ENCODE results near the gene NAMPT.

Gene NAMPT

DNA sequence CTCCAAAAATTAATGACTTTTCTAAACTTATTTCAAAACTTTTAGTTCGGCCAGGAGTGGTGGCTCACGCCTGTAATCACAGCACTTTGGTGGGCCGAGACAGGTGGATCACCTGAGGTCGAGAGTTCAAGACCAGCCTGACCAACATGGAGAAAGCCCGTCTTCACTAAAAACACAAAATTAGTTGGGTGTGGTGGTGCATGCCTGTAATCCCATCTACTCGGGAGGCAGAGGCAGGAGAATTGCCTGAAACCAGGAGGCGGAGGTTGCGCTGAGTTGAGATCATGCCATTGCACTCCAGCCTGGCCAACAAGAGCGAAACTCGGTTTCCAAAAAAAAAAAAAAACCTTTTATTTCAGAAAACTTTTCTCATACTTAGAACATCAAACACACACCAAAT is 8.3 kb downstream of the NAMPT start:
- Histone ChIP-seq H3K36me3 (ENCODE audit: control insufficient read depth, insufficient read depth, low read length) (no peaks in the 10 kb centered on the region; the same call in 1 of the 2 replicates), H3K27me3 (ENCODE audit: control insufficient read depth, insufficient read depth, low read length) (no peaks in the 10 kb centered on the region), H3K4me3 (ENCODE audit: low read length) (no peak overlapping the region), H3K9me3 (ENCODE audit: control insufficient read depth, insufficient read depth, low read length) (no peaks in the 10 kb centered on the region), H3K27ac (ENCODE audit: low read length) (no peak overlapping the region), H3K4me1 (ENCODE audit: control insufficient read depth, insufficient read depth, low read length) (no peaks in the 10 kb centered on the region)
- WGBS (ENCODE audit: insufficient coverage, insufficient read length): no CpG with 5 or more reads among the region's 10 CpGs
- no peak for DNase-seq (ENCODE audit: low read depth, low spot score)

DNA sequence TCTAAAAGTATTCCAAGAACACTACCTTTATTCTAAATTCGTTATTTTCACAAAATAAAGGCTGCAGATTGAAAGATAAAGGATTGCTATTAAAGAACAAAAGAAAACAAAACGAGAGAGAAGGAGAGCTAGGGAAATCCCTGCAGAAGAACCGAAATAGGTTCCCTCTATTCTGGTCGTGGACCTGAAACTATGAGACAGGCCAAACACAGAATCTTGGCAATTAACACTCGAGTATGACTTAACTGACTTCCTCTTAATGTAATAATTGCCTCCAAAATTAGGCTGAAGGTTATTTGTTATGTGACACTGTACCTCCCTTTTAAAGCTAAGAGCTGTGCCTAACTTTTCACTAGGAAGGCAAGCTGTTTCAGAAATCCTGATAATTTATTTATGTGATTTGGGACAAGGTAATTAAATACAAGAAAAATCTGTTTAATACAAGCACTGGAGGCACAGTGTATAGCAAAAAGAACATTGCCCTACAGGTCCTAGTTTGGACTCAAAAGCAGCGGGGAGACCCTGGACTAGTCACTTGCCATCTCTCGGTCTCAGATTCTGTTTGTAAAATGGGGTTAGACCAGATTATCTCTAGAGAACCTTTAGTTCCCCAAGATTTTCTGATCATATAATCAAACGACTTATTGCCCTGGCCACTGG is 11.6 kb downstream of the NAMPT start:
- Histone ChIP-seq H3K9me3 (ENCODE audit: control insufficient read depth, insufficient read depth, low read length) (no peaks in the 10 kb centered on the region), H3K4me1 (ENCODE audit: control insufficient read depth, insufficient read depth, low read length) (no peaks in the 10 kb centered on the region), H3K36me3 (ENCODE audit: control insufficient read depth, insufficient read depth, low read length) (peaks cover 3% of the 10 kb centered on the region; the same call in 1 of the 2 replicates), H3K4me3 (ENCODE audit: low read length) (no peak overlapping the region), H3K27ac (ENCODE audit: low read length) (no peak overlapping the region), H3K27me3 (ENCODE audit: control insufficient read depth, insufficient read depth, low read length) (no peaks in the 10 kb centered on the region)
- no peak for DNase-seq (ENCODE audit: low read depth, low spot score)
- no CpG with 5 or more reads among the region's 8 CpGs for WGBS (ENCODE audit: insufficient coverage, insufficient read length)

DNA sequence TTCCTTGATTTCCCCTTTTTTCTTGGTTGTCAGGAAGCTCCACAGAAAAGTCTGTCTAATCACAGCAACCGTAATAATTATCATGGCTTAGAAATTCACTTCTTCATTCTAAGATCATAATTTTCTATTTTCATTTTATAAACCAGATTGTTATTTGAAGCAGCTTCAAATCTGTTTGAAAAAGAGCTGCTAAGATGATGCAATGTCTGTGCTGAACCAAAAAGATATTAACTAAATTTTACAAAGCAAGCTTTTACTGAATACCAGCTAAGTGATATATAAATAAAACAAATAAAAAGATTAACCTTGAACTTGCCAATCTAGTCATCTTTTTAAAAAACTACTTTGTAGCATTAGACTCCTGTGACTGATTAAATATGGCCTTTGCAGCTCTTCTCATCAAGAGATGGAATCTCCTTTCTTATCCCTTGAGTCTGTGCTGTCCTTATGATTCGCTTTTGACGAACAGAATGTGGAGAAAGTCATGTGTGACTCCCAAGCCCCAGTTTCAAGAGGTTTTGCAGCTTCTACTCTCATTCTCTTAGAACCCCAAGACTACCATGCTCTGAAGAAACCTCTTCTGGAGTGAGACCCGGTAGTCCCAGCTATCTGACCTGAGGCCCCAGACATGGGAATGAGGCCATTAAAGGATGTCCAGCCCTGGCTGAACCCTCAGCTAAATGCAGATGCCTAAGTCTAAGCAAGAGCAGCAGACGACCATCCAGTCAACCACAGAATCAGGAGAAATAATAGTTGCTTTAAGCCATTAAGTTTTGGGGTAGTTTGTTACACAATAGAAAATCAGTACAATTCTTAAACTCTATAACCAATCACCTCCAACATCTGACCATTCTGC is 14.4 kb downstream of the NAMPT start:
- DNase-seq (ENCODE audit: low read depth, low spot score): no peak
- WGBS (ENCODE audit: insufficient coverage, insufficient read length): no CpG with 5 or more reads among the region's 5 CpGs
- Histone ChIP-seq H3K36me3 (ENCODE audit: control insufficient read depth, insufficient read depth, low read length) (peaks cover 3% of the 10 kb centered on the region; the same call in 1 of the 2 replicates), H3K9me3 (ENCODE audit: control insufficient read depth, insufficient read depth, low read length) (no peaks in the 10 kb centered on the region), H3K4me1 (ENCODE audit: control insufficient read depth, insufficient read depth, low read length) (no peaks in the 10 kb centered on the region), H3K4me3 (ENCODE audit: low read length) (no peak overlapping the region), H3K27me3 (ENCODE audit: control insufficient read depth, insufficient read depth, low read length) (no peaks in the 10 kb centered on the region), H3K27ac (ENCODE audit: low read length) (no peak overlapping the region)

DNA sequence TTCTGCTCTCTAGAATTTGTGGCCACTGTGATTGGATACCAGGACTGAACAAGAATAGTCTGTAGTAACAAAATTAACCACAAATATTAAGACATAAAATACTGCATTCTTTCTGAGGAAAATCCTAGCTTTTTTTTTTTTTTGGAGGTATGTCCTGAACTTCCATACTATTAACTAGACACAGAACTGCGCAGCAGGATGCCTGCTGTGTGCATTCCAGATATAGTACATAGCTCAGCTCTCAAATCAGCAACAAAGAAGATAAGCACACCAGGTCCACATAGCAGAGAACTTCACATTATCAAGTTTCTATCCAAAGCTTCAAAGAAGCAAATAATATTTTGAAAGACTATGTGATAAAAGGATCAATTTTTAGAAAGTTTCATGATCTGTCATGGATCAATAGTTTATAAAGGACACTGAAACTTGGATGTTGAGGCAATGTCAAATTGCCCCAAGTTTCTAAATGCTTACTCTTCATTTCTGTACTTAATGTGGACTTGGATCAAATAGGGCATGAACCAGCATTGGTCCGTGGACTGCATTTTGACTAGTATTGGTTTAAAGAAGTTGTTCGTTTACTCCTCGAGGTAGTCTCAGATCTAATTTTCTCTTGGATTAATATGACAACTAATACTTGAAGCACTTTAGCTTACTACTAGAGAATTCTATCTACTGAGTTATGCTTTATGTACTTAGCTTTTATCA is 15.4 kb downstream of the NAMPT start:
- no CpG with 5 or more reads among the region's 4 CpGs for WGBS (ENCODE audit: insufficient coverage, insufficient read length)
- no peak for DNase-seq (ENCODE audit: low read depth, low spot score)
- H3K27me3 ChIP-seq (ENCODE audit: control insufficient read depth, insufficient read depth, low read length): no peaks in the 10 kb centered on the region
- H3K27ac ChIP-seq (ENCODE audit: low read length): no peak overlapping the region
- H3K4me3 ChIP-seq (ENCODE audit: low read length): no peak overlapping the region
- peaks cover 3% of the 10 kb centered on the region; the same call in 1 of the 2 replicates for H3K36me3 ChIP-seq (ENCODE audit: control insufficient read depth, insufficient read depth, low read length)
- no peaks in the 10 kb centered on the region for H3K9me3 ChIP-seq (ENCODE audit: control insufficient read depth, insufficient read depth, low read length)
- H3K4me1 ChIP-seq (ENCODE audit: control insufficient read depth, insufficient read depth, low read length): no peaks in the 10 kb centered on the region

DNA sequence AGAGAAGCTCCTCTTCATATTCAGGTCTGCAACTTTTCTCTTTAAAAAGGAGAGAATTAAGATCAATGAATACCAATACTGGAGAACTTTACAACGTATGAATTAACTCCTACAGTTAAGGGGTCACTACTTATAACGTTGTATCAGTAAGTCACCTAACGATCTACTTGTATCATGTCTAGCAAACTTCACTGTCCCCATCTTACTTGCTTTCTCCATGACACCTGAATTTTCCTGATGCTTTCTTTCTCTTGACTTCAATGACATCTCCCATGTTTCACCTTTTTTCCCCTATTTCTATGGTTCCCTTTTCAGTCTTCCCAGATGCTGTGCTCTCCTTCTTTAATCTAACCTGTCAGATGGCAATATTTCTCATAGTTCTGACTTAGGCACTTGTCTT is 19.6 kb downstream of the NAMPT start:
- no peak for DNase-seq (ENCODE audit: low read depth, low spot score)
- Histone ChIP-seq H3K27me3 (ENCODE audit: control insufficient read depth, insufficient read depth, low read length) (no peaks in the 10 kb centered on the region), H3K4me3 (ENCODE audit: low read length) (no peak overlapping the region), H3K27ac (ENCODE audit: low read length) (no peak overlapping the region), H3K4me1 (ENCODE audit: control insufficient read depth, insufficient read depth, low read length) (no peaks in the 10 kb centered on the region), H3K36me3 (ENCODE audit: control insufficient read depth, insufficient read depth, low read length) (no peaks in the 10 kb centered on the region; the same call in 1 of the 2 replicates), H3K9me3 (ENCODE audit: control insufficient read depth, insufficient read depth, low read length) (no peaks in the 10 kb centered on the region)
- WGBS (ENCODE audit: insufficient coverage, insufficient read length): no CpG with 5 or more reads among the region's 3 CpGs

DNA sequence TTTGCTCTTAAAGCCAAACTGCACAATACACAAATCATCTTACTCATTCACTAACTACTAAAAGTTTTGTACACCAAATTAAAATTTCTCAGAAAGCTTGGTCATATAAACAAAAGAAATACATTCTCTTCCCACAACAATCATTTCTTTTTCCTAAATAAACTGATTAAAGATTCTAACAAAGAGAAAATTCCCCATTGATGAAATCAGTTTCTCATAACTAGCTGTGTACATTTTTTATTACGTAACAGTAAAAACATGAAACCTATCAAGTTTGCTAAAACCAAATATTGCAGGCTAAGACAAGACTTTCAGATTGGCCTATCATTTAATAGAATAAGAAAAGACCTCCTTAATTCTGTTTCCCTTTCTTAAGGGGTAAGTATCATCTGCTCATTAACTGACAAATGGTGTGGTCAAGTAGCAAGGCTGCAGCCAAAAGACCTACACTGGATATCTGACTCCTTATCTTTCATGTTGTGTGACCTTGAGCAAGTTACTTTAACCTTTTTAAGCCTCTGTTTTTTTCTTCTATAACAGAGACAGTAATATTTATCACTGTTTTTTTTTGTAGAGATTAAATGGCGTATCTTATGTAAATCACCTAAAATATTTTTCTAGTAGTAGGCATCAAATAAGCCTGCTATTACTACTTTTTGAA is 22.4 kb downstream of the NAMPT start:
- H3K36me3 ChIP-seq (ENCODE audit: control insufficient read depth, insufficient read depth, low read length): peaks cover 3% of the 10 kb centered on the region; the same call in 1 of the 2 replicates

DNA sequence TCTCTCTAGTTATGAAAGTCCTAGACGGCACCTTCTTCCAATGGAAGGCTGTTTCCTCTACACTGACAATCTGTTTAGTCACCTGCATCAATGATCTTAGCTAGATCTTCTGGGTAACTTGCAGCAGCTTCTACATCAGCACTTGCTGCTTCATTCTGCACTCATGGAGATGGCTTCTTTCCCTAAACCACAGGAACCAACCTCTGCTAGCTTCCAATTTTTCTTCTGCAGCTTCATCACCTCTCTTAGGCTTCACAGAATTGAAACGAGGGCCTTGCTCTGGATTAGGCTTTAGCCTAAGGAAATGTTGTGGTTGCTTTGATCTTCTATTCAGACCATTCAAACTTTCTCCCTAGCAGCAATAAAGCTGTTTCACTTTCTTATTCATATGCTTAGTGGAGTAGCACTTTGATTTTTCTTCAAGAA is 24.6 kb downstream of the NAMPT start:
- no peaks in the 10 kb centered on the region for H3K27me3 ChIP-seq (ENCODE audit: control insufficient read depth, insufficient read depth, low read length)
- peaks cover 3% of the 10 kb centered on the region; the same call in 1 of the 2 replicates for H3K36me3 ChIP-seq (ENCODE audit: control insufficient read depth, insufficient read depth, low read length)
- no peaks in the 10 kb centered on the region for H3K4me1 ChIP-seq (ENCODE audit: control insufficient read depth, insufficient read depth, low read length)
- no CpG with 5 or more reads among the region's 2 CpGs for WGBS (ENCODE audit: insufficient coverage, insufficient read length)
- H3K4me3 ChIP-seq (ENCODE audit: low read length): no peak overlapping the region
- no peaks in the 10 kb centered on the region for H3K9me3 ChIP-seq (ENCODE audit: control insufficient read depth, insufficient read depth, low read length)
- H3K27ac ChIP-seq (ENCODE audit: low read length): no peak overlapping the region
- no peak for DNase-seq (ENCODE audit: low read depth, low spot score)

More for the DNA sequence above, 22.4 kb downstream of the NAMPT start:
- no peaks in the 10 kb centered on the region for H3K9me3 ChIP-seq (ENCODE audit: control insufficient read depth, insufficient read depth, low read length)
- no peak for DNase-seq (ENCODE audit: low read depth, low spot score)
- no peaks in the 10 kb centered on the region for H3K4me1 ChIP-seq (ENCODE audit: control insufficient read depth, insufficient read depth, low read length)
- no peak overlapping the region for H3K27ac ChIP-seq (ENCODE audit: low read length)
- no peaks in the 10 kb centered on the region for H3K27me3 ChIP-seq (ENCODE audit: control insufficient read depth, insufficient read depth, low read length)
- no peak overlapping the region for H3K4me3 ChIP-seq (ENCODE audit: low read length)
- WGBS (ENCODE audit: insufficient coverage, insufficient read length): no CpG with 5 or more reads among the region's 2 CpGs

DNA sequence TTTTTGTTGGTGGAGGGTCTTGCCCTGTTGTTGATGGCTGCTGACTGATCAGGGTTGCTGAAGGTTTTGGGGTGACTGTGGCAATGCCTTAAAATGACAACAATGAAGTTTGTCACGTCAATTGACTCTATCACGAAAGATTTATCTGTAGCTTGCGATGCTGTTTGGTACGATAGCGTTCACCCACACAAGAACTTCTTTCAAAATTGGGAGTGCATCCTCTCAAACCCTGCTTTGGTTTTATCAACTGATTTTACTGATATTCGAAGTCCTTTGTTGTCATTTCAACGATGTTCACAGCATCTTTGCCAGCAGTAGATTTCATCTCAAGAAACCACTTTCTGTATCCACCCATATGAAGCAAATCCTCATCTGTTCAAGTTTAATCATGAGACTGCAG is 26.0 kb downstream of the NAMPT start:
- DNase-seq (ENCODE audit: low read depth, low spot score): no peak
- no peaks in the 10 kb centered on the region for H3K4me1 ChIP-seq (ENCODE audit: control insufficient read depth, insufficient read depth, low read length)
- H3K9me3 ChIP-seq (ENCODE audit: control insufficient read depth, insufficient read depth, low read length): no peaks in the 10 kb centered on the region
- peaks cover 3% of the 10 kb centered on the region; the same call in 1 of the 2 replicates for H3K36me3 ChIP-seq (ENCODE audit: control insufficient read depth, insufficient read depth, low read length)
- no peaks in the 10 kb centered on the region for H3K27me3 ChIP-seq (ENCODE audit: control insufficient read depth, insufficient read depth, low read length)
- no CpG with 5 or more reads among the region's 7 CpGs for WGBS (ENCODE audit: insufficient coverage, insufficient read length)
- H3K4me3 ChIP-seq (ENCODE audit: low read length): no peak overlapping the region
- no peak overlapping the region for H3K27ac ChIP-seq (ENCODE audit: low read length)

DNA sequence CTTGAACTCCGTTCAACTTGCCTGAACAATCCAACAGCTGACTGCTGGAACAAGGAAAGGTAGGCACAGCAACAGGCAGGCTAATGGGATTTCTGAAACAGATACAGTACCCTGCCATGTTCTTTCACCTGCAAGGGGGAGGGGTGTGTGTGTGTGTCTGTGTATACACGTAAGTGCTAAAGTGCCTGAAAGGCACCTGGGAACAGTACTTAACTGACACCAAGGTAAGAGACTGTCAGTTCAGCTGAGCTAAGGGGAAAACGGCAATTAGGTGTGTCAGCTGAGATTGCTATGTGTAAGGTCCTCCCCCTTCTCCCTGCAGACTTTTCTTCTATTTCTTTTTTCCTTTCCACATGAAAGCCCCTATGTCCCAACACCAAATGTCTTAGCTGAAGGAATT is 27.0 kb downstream of the NAMPT start:
- DNase-seq (ENCODE audit: low read depth, low spot score): no peak
- H3K27me3 ChIP-seq (ENCODE audit: control insufficient read depth, insufficient read depth, low read length): no peaks in the 10 kb centered on the region
- no peak overlapping the region for H3K4me3 ChIP-seq (ENCODE audit: low read length)
- H3K9me3 ChIP-seq (ENCODE audit: control insufficient read depth, insufficient read depth, low read length): no peaks in the 10 kb centered on the region
- H3K4me1 ChIP-seq (ENCODE audit: control insufficient read depth, insufficient read depth, low read length): no peaks in the 10 kb centered on the region
- WGBS (ENCODE audit: insufficient coverage, insufficient read length): no CpG with 5 or more reads among the region's 3 CpGs
- no peak overlapping the region for H3K27ac ChIP-seq (ENCODE audit: low read length)
- peaks cover 3% of the 10 kb centered on the region; the same call in 1 of the 2 replicates for H3K36me3 ChIP-seq (ENCODE audit: control insufficient read depth, insufficient read depth, low read length)

DNA sequence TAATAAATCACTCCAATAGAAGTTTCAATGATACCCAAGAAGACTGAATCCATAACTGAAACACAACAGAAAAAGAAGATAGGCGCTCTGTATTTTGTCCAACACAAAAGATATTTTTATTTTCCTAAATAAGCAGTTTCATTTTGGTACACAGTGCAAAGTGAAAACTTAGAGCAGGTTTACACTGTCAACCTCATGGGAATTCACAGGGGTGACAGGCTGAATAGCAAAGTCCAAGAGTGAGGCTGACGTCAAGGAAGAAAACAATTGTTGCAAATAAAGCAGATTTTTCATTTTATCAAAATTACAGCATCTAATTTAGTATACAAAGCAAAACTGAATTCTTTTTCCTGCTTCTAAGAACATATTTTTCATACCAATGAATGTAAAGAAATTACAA is 28.6 kb downstream of the NAMPT start:
- Histone ChIP-seq H3K9me3 (ENCODE audit: control insufficient read depth, insufficient read depth, low read length) (no peaks in the 10 kb centered on the region), H3K27me3 (ENCODE audit: control insufficient read depth, insufficient read depth, low read length) (no peaks in the 10 kb centered on the region), H3K27ac (ENCODE audit: low read length) (no peak overlapping the region), H3K4me1 (ENCODE audit: control insufficient read depth, insufficient read depth, low read length) (no peaks in the 10 kb centered on the region), H3K4me3 (ENCODE audit: low read length) (no peak overlapping the region), H3K36me3 (ENCODE audit: control insufficient read depth, insufficient read depth, low read length) (peaks cover 5% of the 10 kb centered on the region; the same call in 1 of the 2 replicates)
- no CpG with 5 or more reads among the region's 2 CpGs for WGBS (ENCODE audit: insufficient coverage, insufficient read length)
- DNase-seq (ENCODE audit: low read depth, low spot score): no peak
